Right lobe of liver (tissue), 6 donors: Measurements from ENCODE around the gene URB1. TPM values are rescaled to one million over a fixed set of nuclear protein-coding genes. Genes with fewer than 3 reads are reported as not detected.

Source experiments
- ATAC-seq, 4 donors: fragments of 200-7000 bp; cut with Tn5 transposase; one replicate each; pipeline ENCODE4 v1.9.1; 2020; ENCODE audit warnings: mild to moderate bottlenecking in 4 of 4, moderate library complexity in 4 of 4
- DNase-seq, 3 donors: peaks; one replicate each; pipeline ENCODE4 v3.0.0-alpha.2; 2020
- H3K27ac ChIP-seq, 3 donors: fragments of 200-600 bp; one replicate each; pipeline ENCODE4 v1.8.0; 2022
- H3K27me3 ChIP-seq, 2 donors: fragments of 200-600 bp; one replicate each; pipeline ENCODE4 v1.8.0; 2022
- H3K36me3 ChIP-seq, 4 donors: fragments of 200-600 bp; sonication (generic) in 1 of 4; one replicate each; pipeline versions ENCODE4 v1.5.1 to v1.8.0; 2017 to 2022; ENCODE audit warnings: control low read depth in 1 of 4
- H3K4me1 ChIP-seq, 4 donors: fragments of 200-600 bp; sonication (generic) in 1 of 4; one replicate each; pipeline versions ENCODE4 v1.5.1 to v1.8.0; 2017 to 2022; ENCODE audit warnings: control low read depth in 1 of 4
- H3K4me3 ChIP-seq, 3 donors: fragments of 200-600 bp; one replicate each; pipeline ENCODE4 v1.8.0; 2022
- H3K9me3 ChIP-seq, 4 donors: fragments of 200-600 bp; sonication (generic) in 1 of 4; one replicate each; pipeline versions ENCODE4 v1.5.1 to v1.8.0; 2017 to 2022; ENCODE audit warnings: control low read depth in 1 of 4
- CTCF ChIP-seq, 4 donors: fragments of 200-600 bp in 3 of 4; fragments of 450-650 bp in 1 of 4; IDR thresholded peaks; one replicate each; pipeline versions ENCODE4 v1.5.1 to v1.8.0; 2016 to 2022; ENCODE audit warnings: antibody characterized with exemption in 4 of 4, mild to moderate bottlenecking in 2 of 4
- POLR2A ChIP-seq: fragments of 450-650 bp; IDR thresholded peaks from one replicate; pipeline ENCODE4 v1.6.1; 2017; ENCODE audit warnings: antibody characterized with exemption, mild to moderate bottlenecking
- WGBS: methylation state at CpG from one replicate; pipeline ENCODE4 v1.1.6; 2018; ENCODE audit warnings: low coverage, low lambda C conversion rate; ENCODE audit not compliant: insufficient coverage; ENCODE audit errors: missing lambda C conversion rate; 5-methylcytosine and 5-hydroxymethylcytosine counted together
- intact Hi-C, 2 donors: fragments of 100-400 bp; cut with DNase I; formaldehyde crosslinking; loops; one replicate each; pipeline versions ENCODE4 v1.11.2 to v1.14.1; 2022
- total RNA-seq, 6 experiments: library from RNA; depleted of rRNA in 2 of 6; stranded (reverse); fragments of >200 nt in 2 of 6; fragmentation: NEBNext Ultra II Directional in 3 of 6; extraction: Animal tissue kit (Norgen Biotek cat#: 25700) in 3 of 6; gene quantifications; one replicate each; pipeline versions ENCODE4 v1.1.0 to v1.2.4, GENCODE V29; 2016 to 2023
- donor health status: DM: no; HTN: yes; CAD: no.
- donor health status: DM: no; HTN: no; CAD: no.
- donor health status: DM: no; HTN: no; CAD: no.
- donor health status: DM: no; HTN: yes; CAD: no.
- donor health status: DM: no; HTN: yes; CAD: no.

The URB1 gene
- total RNA-seq, 6 experiments from 2014 or later: 6.3 to 13.6 (median 9.8) TPM

- TF ChIP-seq CTCF (IDR thresholded peaks at IDR 0.05): no peak
- no peak for ATAC-seq
- Histone ChIP-seq H3K27me3 (no peaks in the 10 kb centered on the region), H3K4me3 (no peak overlapping the region), H3K9me3 (no peaks in the 10 kb centered on the region), H3K4me1 (no peaks in the 10 kb centered on the region), H3K36me3 (peaks cover 3 to 35% (median 10%) of the 10 kb centered on the region in 4 donors), H3K27ac (no peak overlapping the region)
- 96% methylated on average over 3 of the region's 4 CpGs for WGBS
- peak in 1 of 3 donors; percentile 21 for DNase-seq
- intact Hi-C loops: no loop called here
Observed at GRCh38 chr21:32330784-32331311, 62.0 kb downstream of the URB1 start.

- H3K4me3 ChIP-seq: no peak overlapping the region
- TF ChIP-seq POLR2A (no peak), CTCF (IDR thresholded peaks at IDR 0.05) (no peak)
- no peaks in the 10 kb centered on the region for H3K9me3 ChIP-seq
- DNase-seq: peak in 1 of 3 donors; percentile 12
- H3K36me3 ChIP-seq: peaks cover 3 to 34% (median 15%) of the 10 kb centered on the region in 4 donors
- no peaks in the 10 kb centered on the region for H3K27me3 ChIP-seq
- no peaks in the 10 kb centered on the region for H3K4me1 ChIP-seq
- WGBS: 95% methylated on average over 2 of the region's 3 CpGs
- intact Hi-C loops: no loop called here
- H3K27ac ChIP-seq: no peak overlapping the region
- ATAC-seq: no peak
Observed at GRCh38 chr21:32329776-32330175, 63.0 kb downstream of the URB1 start.

GRCh38 chr21:32329331-32329730 lies 63.5 kb downstream of the URB1 start:
- TF ChIP-seq POLR2A: no peak
- no peak for TF ChIP-seq CTCF (IDR thresholded peaks at IDR 0.05)
- Histone ChIP-seq H3K9me3 (no peaks in the 10 kb centered on the region), H3K36me3 (peaks cover 3 to 38% (median 17%) of the 10 kb centered on the region in 4 donors), H3K27me3 (no peaks in the 10 kb centered on the region), H3K4me1 (no peaks in the 10 kb centered on the region), H3K27ac (peak overlapping the region in 2 of 3 donors; percentile 31 to 37), H3K4me3 (no peak overlapping the region)
- ATAC-seq (peak in 3 of 4 donors; percentile 30 to 50 (median 37)), DNase-seq (peak in 1 of 3 donors; percentile 6)
- intact Hi-C loops: no loop called here
- WGBS: 51% methylated on average over 2 of the region's 2 CpGs

- no peak overlapping the region for H3K4me3 ChIP-seq
- TF ChIP-seq CTCF (IDR thresholded peaks at IDR 0.05): no peak
- TF ChIP-seq POLR2A: no peak
- peak; percentile 20 to 66 (median 62) for ATAC-seq
- intact Hi-C loops: no loop called here
- H3K27ac ChIP-seq: peak overlapping the region in 2 of 3 donors; percentile 31 to 37
- no peaks in the 10 kb centered on the region for H3K9me3 ChIP-seq
- H3K4me1 ChIP-seq: no peaks in the 10 kb centered on the region
- no peaks in the 10 kb centered on the region for H3K27me3 ChIP-seq
- peaks cover 3 to 38% (median 21%) of the 10 kb centered on the region in 4 donors for H3K36me3 ChIP-seq
- WGBS: 75% methylated on average over 3 of the region's 3 CpGs
- no peak for DNase-seq
Observed at GRCh38 chr21:32328595-32328994, 64.2 kb downstream of the URB1 start.
